Choroid plexus epithelial cell (primary cell): ENCODE data around the gene ANKDD1A.

Experiments used
- DNase-seq: peaks from one replicate; pipeline ENCODE4 v3.0.0-alpha.2; 2010; ENCODE audit warnings: low read depth
- H3K4me3 ChIP-seq: 2 replicates; pipeline ENCODE4 v1.5.1; 2011; ENCODE audit warnings: low read depth, mild to moderate bottlenecking, control low read depth, low read length, moderate library complexity
- TF ChIP-seq, protein P1 (sequence below): conservative IDR thresholded peaks from 2 replicates; pipeline ENCODE4 v1.5.1; 2011; ENCODE audit warnings: low read depth, mild to moderate bottlenecking, control low read depth, inconsistent platforms, low read length, moderate library complexity

ANKDD1A gene

DNA sequence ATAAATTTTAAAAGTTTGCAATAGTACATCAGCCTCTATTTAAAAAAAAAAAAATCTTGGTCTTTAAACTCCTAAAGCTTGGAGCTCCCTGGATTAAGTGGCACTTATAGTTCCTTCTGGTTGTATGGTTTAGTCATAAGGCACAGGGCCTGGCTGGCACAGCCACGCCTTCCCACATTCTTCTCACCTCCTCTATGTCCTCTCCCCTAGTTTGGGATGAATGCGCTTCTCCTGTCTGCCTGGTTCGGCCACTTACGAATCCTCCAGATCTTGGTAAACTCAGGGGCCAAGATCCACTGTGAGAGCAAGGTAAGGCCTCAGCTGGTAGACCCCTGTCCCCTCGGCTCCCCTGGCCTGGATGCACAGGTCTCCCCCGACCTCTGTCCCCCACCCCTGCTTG, 10.0 kb downstream of the ANKDD1A start:
- no peak for DNase-seq
- H3K4me3 ChIP-seq = no peak overlapping the region
- TF ChIP-seq, protein P1, sequence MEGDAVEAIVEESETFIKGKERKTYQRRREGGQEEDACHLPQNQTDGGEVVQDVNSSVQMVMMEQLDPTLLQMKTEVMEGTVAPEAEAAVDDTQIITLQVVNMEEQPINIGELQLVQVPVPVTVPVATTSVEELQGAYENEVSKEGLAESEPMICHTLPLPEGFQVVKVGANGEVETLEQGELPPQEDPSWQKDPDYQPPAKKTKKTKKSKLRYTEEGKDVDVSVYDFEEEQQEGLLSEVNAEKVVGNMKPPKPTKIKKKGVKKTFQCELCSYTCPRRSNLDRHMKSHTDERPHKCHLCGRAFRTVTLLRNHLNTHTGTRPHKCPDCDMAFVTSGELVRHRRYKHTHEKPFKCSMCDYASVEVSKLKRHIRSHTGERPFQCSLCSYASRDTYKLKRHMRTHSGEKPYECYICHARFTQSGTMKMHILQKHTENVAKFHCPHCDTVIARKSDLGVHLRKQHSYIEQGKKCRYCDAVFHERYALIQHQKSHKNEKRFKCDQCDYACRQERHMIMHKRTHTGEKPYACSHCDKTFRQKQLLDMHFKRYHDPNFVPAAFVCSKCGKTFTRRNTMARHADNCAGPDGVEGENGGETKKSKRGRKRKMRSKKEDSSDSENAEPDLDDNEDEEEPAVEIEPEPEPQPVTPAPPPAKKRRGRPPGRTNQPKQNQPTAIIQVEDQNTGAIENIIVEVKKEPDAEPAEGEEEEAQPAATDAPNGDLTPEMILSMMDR = no peak

DNA sequence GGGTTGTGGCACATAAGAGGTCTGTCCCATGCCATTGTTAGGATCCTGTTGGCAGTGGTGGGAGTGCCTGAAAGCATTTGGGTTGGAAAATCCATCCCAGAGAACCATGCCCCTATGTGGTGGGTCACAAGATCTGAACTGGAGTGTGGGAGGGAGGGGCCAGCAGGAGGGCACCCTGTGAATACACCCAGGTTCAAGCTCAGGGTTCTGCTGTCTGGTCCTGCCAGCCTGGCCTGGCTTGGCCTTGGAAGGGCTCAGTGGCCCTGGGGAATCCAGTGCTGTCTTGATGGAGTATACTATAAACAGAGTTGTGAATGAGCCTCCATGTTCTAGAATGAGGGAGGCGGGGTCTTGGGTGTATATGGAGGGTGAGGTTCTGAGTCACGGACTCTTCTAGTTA, 11.8 kb downstream of the ANKDD1A start:
- TF ChIP-seq, protein P1 = no peak
- no peak overlapping the region for H3K4me3 ChIP-seq
- no peak for DNase-seq

DNA sequence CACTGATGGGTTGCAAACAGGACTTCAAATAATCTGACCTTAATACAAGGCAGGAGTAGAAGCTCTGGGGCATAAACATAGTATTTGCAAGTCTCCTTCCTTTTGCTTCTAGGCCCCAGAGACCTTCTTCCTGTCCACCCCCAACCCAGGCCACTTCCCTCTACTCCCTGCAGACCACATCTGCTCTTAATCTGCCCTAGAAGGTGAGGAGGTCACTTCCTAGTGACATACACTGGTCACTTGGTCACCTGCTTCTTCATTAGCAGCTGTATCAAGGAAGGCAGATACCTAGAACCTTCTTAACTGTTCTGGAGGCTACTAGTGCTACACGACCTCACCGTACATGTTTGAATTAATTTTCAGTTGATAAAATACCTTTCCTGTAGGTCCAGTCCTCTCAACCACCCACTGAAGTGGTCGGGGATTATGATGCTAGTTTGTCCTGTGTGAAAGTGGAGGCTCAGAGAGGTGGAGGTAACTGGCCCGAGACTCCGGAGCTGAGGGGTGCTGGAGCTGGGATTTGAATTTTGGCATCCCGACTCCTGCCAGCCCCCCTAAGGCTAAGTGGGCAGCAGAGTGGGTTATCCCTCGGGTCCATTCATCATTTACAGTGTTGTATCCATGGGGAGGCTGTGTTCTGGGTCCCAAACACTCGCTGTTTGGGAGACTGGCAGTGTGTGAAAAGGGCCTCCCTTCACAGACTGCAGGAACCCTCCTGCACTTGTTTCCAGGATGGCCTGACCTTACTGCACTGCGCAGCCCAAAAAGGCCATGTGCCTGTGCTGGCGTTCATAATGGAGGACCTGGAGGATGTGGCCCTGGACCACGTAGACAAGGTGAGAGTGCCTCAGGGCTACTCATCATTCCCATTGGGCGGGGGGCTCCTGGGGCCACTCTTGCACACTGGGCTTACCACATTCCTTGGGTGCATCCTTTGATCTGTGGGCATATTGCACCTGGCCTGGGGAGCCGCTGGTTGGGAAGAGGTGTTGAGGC, 13.9 kb downstream of the ANKDD1A start:
- H3K4me3 ChIP-seq = no peak overlapping the region
- TF ChIP-seq, protein P1 = no peak
- no peak for DNase-seq

DNA sequence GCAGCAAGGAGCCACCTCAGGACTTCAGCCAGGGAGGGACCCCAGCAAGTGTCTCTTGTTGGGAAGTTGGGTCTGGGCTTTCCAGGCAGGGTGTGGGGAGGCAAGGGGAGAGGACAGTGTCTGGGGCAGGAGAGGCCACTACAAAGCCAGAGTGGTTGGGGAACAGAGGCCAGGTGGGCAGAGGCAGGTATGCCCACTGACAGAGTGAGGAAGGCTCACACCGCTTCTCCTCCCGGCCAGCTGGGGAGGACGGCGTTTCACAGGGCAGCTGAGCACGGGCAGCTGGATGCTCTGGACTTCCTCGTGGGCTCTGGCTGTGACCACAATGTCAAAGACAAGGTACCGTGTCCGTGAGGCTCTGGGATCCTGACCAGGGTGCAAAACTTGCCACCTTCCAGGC, 15.0 kb downstream of the ANKDD1A start:
- TF ChIP-seq, protein P1 = no peak
- no peak overlapping the region for H3K4me3 ChIP-seq
- no peak for DNase-seq

DNA sequence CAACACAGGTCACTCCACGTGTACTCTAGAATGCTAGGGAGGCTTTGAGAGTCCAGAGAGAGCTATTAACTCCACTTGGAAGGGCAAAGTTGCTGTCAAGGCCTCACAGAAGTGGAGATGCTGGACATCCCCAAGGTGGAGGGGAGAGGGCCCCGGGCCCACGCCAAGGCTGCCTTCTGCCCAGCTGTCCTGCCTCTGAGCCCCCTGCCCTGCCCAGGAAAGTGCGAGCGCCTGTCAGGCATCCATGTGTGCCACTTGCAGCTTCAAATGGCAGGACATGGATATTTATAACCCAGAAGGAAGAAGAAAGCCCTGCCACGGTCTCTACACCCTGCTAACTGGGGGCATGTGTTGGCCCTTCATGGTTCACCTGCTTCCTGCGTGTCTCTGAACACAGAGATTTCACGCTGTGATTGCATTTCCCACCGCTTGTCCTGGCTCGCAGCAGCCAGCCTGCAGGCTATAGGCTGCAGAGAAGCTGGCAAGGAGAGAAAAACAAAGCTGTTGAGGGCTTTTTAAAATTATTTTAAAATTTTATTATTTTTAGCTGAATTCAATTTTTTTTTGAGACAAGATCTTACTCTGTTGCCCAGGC, 17.0 kb downstream of the ANKDD1A start:
- TF ChIP-seq, protein P1 = no peak
- H3K4me3 ChIP-seq = no peak overlapping the region
- DNase-seq = no peak

DNA sequence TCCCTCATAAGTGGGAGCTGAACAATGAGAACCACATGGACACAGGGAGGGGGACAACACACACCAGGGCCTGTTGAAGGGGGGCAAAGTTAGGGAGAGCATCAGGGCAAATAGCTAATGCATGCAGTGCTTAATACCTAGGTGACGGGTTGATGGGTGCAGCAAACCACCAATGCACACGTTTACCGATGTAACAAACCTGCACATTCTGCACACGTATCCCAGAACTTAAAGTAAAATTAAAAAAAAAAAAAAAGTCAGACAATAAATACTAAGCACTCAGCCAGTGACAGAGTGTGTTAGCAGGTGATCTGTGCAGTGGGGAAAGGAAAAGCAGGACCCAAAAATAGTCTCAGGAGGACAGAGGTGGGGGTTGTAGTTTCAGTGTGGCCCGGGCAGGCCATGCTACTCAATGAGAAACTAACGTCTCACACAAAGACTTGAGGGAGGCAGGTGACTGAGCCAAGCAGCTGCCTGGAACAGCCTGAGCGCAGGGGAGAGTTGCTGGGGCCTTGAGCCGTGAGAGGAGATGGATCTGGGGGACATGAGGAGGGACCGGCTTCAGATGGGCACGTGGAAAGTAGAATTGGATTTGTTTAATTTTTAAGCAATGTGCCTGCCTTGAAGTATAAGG, 18.4 kb downstream of the ANKDD1A start:
- TF ChIP-seq, protein P1 = no peak
- DNase-seq = no peak
- H3K4me3 ChIP-seq = no peak overlapping the region
